HepG2 (cell line): ENCODE results near the gene PCYT2. TPM values are rescaled to one million over a fixed set of nuclear protein-coding genes. Genes with fewer than 3 reads are reported as not detected.

Experiments used
- ELF3 ChIP-seq: IDR thresholded peaks from 2 replicates; pipeline ENCODE4 v1.6.1; 2016; ENCODE audit warnings: missing genetic modification reagents, missing compliant biosample characterization
- ELF4 ChIP-seq: sonication (generic); formaldehyde crosslinking; IDR thresholded peaks from 2 replicates; pipeline ENCODE4 v1.5.0; 2020; ENCODE audit warnings: missing genetic modification reagents, mild to moderate bottlenecking, moderate library complexity, borderline replicate concordance
- HMGXB4 ChIP-seq, 2 experiments: sonication (generic) in 1 of 2; formaldehyde crosslinking in 1 of 2; IDR thresholded peaks; 2 replicates each; pipeline versions ENCODE4 v1.4.0 to v1.6.1; 2018 to 2020; ENCODE audit warnings: missing genetic modification reagents in 2 of 2, borderline replicate concordance in 1 of 2, low read depth in 1 of 2, mild to moderate bottlenecking in 1 of 2, missing biosample characterization in 1 of 2
- MATR3 ChIP-seq: sonication (generic); formaldehyde crosslinking; IDR thresholded peaks from 2 replicates; pipeline ENCODE4 v1.4.0; 2020; ENCODE audit warnings: missing genetic modification reagents
- MED1 ChIP-seq: sonication (generic); formaldehyde crosslinking; IDR thresholded peaks from 2 replicates; pipeline ENCODE4 v1.4.0; 2020; ENCODE audit warnings: missing genetic modification reagents
- SATB2 ChIP-seq: sonication (generic); formaldehyde crosslinking; IDR thresholded peaks from 2 replicates; pipeline ENCODE4 v1.5.0; 2020; ENCODE audit warnings: missing genetic modification reagents
- STAT5B ChIP-seq: sonication (generic); formaldehyde crosslinking; IDR thresholded peaks from 2 replicates; pipeline ENCODE4 v1.4.0; 2020; ENCODE audit warnings: missing genetic modification reagents
- YEATS4 ChIP-seq: sonication (generic); formaldehyde crosslinking; IDR thresholded peaks from 2 replicates; pipeline ENCODE4 v1.4.0; 2020; ENCODE audit warnings: missing genetic modification reagents, borderline replicate concordance
- ZNF17 ChIP-seq: sonication (generic); formaldehyde crosslinking; IDR thresholded peaks from 2 replicates; pipeline ENCODE4 v1.5.0; 2020; ENCODE audit warnings: mild to moderate bottlenecking, missing genetic modification reagents
- ZNF296 ChIP-seq: sonication (generic); formaldehyde crosslinking; conservative IDR thresholded peaks from 2 replicates; pipeline ENCODE4 v1.5.0; 2020; ENCODE audit warnings: mild to moderate bottlenecking, missing genetic modification reagents
- ZNF318 ChIP-seq: sonication (generic); formaldehyde crosslinking; IDR thresholded peaks from 2 replicates; pipeline ENCODE4 v1.4.0; 2020; ENCODE audit warnings: mild to moderate bottlenecking, missing genetic modification reagents
- ZNF335 ChIP-seq: sonication (generic); formaldehyde crosslinking; IDR thresholded peaks from 2 replicates; pipeline ENCODE4 v1.4.0; 2020; ENCODE audit warnings: missing genetic modification reagents
- ZNF530 ChIP-seq: sonication (generic); formaldehyde crosslinking; IDR thresholded peaks from 2 replicates; pipeline ENCODE4 v1.5.0; 2020; ENCODE audit warnings: low read depth, mild to moderate bottlenecking, missing genetic modification reagents
- ZNF670 ChIP-seq: sonication (generic); formaldehyde crosslinking; IDR thresholded peaks from 2 replicates; pipeline ENCODE4 v1.8.0; 2022; ENCODE audit warnings: mild to moderate bottlenecking, missing genetic modification reagents, borderline replicate concordance
- ZNF770 ChIP-seq: sonication (generic); formaldehyde crosslinking; IDR thresholded peaks from 2 replicates; pipeline ENCODE4 v1.5.0; 2020; ENCODE audit warnings: mild to moderate bottlenecking, missing genetic modification reagents
- ZSCAN31 ChIP-seq: sonication (generic); formaldehyde crosslinking; IDR thresholded peaks from 2 replicates; pipeline ENCODE4 v1.5.0; 2020; ENCODE audit warnings: low read depth, mild to moderate bottlenecking, missing genetic modification reagents
- polyA plus RNA-seq, 8 experiments: library from polyadenylated mRNA; depleted of rRNA in 3 of 8; stranded (reverse) in 7 of 8; unstranded in 1 of 8; fragments of >200 nt; fragmentation: Illumina TruSeq in 4 of 8; extraction: Trizol in 4 of 8; gene quantifications; 2 replicates each; pipeline versions ENCODE4 v1.2.1 to v1.2.3, GENCODE V29; 2011 to 2016; ENCODE audit warnings: low read depth in 4 of 8, missing spikeins in 1 of 8, mixed read lengths in 1 of 8; ENCODE audit not compliant: insufficient read depth in 1 of 8
- total RNA-seq, 5 experiments: library from RNA; depleted of rRNA; stranded (reverse); fragments of >200 nt; fragmentation: Illumina TruSeq; extraction: Trizol; gene quantifications; 2 replicates each; pipeline ENCODE4 v1.2.3, GENCODE V29; 2016; ENCODE audit warnings: low read depth in 1 of 5

PCYT2 gene
- total and polyA plus RNA-seq, 2 of the 13 experiments (the other 11 are each of a cell fraction or from before 2014, with no cell fraction given) = 147 to 297 TPM

- TF ChIP-seq ZNF318 (CRISPR knock-in tag) (peak; percentile 94), HMGXB4 (CRISPR knock-in tag; IDR thresholded peaks at IDR 0.05; ENCODE audit: borderline replicate concordance in 1 of 2, low read depth in 1 of 2) (peak; percentile 81 to 97; a peak in 3 of 4 replicates), YEATS4 (CRISPR knock-in tag) (peak; percentile 100), ELF4 (CRISPR knock-in tag) (peak; percentile 95), ZSCAN31 (CRISPR knock-in tag) (peak; percentile 82), ZNF530 (CRISPR knock-in tag) (0 out of 2 replicates have a peak, but pooled peaks have one; percentile 73), ZNF770 (CRISPR knock-in tag) (peak; percentile 71; the same call in 1 of the 2 replicates), ZNF296 (CRISPR knock-in tag) (peak; percentile 84; the same call in 1 of the 2 replicates), MED1 (peak; percentile 88), ELF3 (CRISPR knock-in tag) (peak; percentile 84), ZNF17 (CRISPR knock-in tag) (peak; percentile 64; the same call in 1 of the 2 replicates), MATR3 (CRISPR knock-in tag) (peak; percentile 69; the same call in 1 of the 2 replicates), ZNF335 (CRISPR knock-in tag) (0 out of 2 replicates have a peak, but pooled peaks have one; percentile 16), ZNF670 (CRISPR knock-in tag) (peak; percentile 94; the same call in 1 of the 2 replicates), SATB2 (CRISPR knock-in tag) (peak; percentile 83), STAT5B (CRISPR knock-in tag) (no peak; the same call in 1 of the 2 replicates)
Observed at GRCh38 chr17:81871387-81872230, 39.6 kb downstream of the PCYT2 start (continued).
